GM10266 (cell line): ENCODE measurements around the gene TMEM51.

Experiments
- DNase-seq: peaks from one replicate; pipeline ENCODE4 v3.0.0; 2012; ENCODE audit errors: extremely low spot score
- TF ChIP-seq, protein P1 (sequence below): IDR thresholded peaks from 2 replicates; pipeline ENCODE4 v1.5.1; 2012; ENCODE audit warnings: mild to moderate bottlenecking, low read depth; ENCODE audit not compliant: control insufficient read depth, insufficient read depth; ENCODE audit errors: missing control alignments

Gene TMEM51

DNA sequence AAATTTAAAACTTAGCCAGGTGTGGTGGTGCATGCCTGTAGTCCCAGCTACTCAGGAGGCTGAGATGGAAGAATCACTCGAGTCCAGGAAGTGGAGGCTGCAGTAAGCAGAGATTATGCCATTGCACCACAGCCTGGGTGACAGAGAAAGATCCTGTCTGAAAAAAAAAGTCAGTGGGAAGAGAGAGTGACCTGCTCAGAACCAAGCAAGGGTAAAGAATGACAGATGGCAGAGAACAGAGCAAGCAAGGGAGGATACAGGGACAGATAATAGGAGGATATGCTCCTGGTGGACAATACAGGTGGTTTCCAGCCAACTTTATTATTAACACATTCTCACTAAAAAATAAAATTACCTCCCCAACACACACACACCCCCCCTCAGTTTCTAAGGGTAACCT is 4.6 kb upstream of the TMEM51 start:
- TF ChIP-seq, protein P1, sequence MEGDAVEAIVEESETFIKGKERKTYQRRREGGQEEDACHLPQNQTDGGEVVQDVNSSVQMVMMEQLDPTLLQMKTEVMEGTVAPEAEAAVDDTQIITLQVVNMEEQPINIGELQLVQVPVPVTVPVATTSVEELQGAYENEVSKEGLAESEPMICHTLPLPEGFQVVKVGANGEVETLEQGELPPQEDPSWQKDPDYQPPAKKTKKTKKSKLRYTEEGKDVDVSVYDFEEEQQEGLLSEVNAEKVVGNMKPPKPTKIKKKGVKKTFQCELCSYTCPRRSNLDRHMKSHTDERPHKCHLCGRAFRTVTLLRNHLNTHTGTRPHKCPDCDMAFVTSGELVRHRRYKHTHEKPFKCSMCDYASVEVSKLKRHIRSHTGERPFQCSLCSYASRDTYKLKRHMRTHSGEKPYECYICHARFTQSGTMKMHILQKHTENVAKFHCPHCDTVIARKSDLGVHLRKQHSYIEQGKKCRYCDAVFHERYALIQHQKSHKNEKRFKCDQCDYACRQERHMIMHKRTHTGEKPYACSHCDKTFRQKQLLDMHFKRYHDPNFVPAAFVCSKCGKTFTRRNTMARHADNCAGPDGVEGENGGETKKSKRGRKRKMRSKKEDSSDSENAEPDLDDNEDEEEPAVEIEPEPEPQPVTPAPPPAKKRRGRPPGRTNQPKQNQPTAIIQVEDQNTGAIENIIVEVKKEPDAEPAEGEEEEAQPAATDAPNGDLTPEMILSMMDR = no peak
- DNase-seq = no peak

DNA sequence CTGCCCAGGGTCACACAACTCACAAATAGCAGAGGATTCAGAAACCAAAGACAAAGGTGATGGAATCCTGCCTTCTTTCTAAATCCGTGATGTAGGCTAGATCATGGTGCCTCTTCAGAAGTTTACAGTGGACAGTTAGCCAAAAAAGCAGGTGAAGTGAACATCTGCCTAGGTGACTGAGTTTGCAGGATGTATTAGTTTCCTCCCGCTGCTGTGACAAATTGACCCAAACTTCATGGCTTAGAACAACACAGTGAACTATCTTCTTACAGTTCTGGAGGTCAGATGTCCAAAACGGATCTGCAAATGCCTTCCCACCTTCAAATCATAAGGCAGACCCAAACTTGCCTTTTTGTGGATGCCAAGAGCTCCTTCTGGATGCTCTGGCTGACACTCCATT is 3.2 kb upstream of the TMEM51 start:
- TF ChIP-seq, protein P1 = no peak

DNA sequence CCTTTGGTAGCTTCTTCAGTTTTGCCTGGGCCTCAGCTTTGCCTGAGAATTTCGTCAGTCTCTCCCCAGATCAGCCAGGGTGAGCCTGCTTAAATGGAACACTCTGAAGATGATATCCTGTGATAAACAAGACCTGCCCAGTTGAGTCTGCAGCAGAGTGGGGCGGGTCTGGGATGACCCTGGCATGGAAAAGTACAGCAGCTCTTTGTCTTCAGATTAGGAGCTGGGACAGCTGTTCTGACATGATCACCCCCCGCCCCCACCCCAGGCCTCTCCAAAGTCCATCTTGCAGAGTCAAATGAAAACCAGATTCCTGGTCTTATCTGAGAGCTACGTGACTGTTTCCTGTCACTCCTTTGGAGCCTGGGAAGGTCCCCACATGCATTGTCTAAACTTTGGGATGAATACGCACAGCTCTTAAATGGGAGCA is 2.2 kb upstream of the TMEM51 start:
- TF ChIP-seq, protein P1 = no peak
- no peak for DNase-seq

More for the DNA sequence above, 3.2 kb upstream of the TMEM51 start:
- no peak for DNase-seq

DNA sequence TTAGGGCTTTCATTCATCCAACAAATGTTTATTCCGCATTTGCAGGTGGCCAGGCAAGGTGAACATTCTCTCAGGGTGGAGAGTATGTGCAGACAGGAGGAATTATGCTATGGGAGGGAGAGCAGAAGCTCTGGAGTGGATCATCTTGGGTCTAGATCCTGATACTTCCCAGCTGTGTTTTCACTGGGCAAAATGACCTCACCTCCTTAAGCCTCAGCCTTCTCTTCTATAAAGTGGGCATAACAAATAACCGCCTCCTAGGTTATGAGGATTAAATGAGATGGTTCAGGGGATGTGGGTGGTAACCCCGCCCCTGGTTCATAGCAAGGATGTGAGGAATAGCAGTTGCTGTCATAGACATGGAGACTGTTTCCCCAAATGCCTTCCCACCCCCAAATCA is 1.7 kb upstream of the TMEM51 start:
- TF ChIP-seq, protein P1 = no peak
- DNase-seq = no peak

DNA sequence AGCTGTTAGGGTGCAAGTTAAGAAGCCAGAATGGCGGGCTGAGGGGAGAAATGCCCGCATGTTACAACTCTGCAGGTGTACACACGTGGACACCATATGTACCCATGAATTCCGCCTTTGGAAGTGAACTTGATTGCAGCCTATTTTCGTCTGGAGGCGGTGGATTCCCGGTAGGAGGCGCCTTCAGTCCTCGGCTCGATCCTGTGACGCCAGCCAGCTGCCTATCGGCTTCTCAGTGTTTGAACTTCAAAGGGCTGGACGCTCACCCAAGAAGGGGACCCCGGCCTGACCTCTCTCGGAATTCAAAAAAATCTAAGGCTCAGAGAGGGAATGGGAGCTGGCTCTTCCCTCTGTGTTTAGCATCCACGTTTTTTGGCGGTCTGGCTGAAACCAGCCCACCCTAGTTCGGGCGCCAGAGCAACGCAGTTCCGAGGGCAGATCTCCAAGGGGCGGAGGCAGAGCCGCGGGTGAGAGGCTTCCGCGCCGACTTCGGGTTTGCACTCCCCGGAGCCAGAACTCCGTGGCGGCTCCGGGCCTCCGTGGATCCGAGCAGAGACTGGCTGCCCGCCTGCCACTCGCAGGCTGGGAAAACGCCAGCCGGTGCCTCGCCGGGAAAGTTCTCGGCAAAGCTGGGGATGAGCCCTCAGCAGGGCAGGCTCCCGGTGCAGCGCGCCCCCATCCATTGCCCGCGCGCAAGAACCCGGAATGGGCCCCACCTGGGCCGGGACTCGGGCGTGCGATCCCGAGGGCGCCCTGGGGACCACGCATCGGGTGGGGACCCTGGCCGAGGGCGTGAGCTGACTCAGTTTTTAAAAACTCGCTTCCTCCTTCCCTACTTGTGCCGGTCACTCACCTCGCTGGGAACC is 996 bp upstream of the TMEM51 start:
- peak; percentile 67 for DNase-seq
- TF ChIP-seq, protein P1 = peak; percentile 55

DNA sequence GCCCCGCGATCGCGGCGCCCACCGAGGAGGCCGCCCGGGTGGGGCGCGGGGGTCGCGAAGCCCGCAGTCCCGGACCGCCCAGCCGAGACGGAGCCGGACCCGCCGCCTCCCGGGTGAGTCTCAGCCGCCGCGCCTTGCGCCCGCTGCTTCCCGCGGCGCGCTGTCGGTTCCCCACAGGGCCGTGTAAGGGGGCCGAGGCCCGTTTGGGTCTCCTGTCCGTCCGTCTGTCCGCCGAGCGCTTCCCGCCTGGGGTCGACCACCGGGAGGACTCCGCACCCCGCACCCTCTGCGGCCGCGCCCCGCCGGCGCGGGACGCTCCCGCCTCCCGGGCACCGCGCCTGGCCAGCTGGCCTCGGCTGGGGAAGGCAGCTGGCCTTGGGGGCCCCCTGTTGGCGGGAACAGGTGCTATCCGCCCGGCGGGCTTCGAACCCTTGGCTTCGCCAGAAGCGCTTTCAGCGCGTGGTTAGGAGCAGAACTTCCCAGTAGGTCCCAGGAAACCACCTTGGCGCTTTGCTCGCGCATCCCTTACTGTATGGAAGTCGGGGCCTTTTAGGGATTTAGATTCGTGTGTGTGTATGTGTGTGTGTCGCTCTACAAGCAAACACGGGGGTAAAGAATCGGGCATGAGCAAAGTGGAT is 414 bp downstream of the TMEM51 start:
- DNase-seq = peak; percentile 77
- TF ChIP-seq, protein P1 = peak; percentile 66
